NCI-H146 treated with DMSO at 0.1 percent for 48 hours (cell line): Measurements from ENCODE around the gene EGF.
"Not testable (repeated sequence)": the region's sequence is repeated elsewhere in the genome, so short reads cannot be mapped to it uniquely, and the experiment has no call there.

ENCODE experiments used
- DNase-seq: peaks from one replicate; lab custom pipeline; 2025; ENCODE audit not compliant: unreplicated experiment; lab: John Stamatoyannopoulos, UW

The EGF gene

DNA sequence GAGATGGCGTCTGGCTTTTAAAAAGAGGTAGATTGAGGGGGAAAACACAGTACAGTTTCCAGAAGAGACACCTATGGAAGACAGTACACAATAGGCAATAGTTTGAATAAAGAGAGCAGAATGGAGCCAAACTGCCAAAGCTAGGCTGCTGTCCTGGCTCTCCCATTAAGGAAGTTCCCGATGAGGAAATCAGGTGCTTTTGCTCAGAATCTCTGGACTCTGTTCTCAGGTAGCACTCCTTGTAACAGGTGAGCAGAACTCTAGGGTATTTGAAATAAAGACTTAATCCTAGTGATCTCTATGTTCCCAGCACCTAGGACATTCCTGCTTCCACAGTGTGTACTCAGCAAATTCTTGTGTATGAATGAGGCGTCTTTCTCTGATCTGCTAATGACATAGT is 1.6 kb downstream of the EGF start:
- DNase-seq, result no peak

DNA sequence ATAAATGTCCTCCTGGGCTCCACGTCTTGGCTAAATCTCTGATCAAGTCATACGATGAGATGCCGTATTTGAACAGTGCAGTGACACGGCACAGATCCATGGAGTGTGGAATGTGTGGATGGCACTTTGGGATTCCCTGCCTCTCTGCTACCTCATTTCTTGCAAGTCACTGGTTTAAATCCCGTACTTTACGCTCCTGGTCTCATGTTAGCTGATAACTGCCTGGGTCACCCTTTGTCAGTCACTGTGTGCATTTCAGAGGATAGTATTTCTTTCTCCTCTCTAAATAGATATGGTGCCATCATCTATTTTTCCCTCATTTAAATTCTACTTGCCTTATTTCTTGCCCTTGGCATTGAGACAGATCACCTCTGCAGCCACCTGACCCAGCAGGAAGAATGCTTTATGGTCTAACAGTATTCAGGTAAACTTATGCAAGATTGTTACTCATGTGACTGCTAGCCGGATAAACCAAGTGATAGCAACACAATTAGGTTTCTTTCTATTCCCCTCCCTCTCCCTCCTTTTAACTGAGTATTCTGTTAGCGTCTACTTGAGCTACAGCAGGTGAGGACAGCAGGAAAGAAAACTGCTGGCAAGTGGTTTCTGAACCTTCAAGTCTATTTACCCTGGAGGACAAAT is 2.8 kb downstream of the EGF start:
- DNase-seq, result no peak

DNA sequence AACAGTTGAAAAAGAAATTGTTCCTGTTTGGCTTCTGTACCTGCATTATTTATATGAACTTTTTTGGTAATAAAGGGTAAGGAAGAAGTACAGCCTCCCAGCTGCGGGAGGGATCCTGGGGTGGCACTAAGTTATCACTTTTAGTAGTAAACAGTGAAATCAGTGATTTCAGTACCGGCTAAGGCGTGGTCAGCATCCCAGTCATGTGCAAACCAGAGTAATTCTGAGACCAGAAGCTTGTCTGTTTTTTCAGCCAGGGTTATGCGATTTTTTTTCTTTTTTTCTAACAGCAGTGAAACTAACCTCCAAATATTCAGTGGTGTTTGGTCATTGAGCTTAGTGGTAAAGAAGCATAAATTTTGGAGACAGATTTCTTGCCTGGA is 3.3 kb downstream of the EGF start:
- DNase-seq, result no peak

DNA sequence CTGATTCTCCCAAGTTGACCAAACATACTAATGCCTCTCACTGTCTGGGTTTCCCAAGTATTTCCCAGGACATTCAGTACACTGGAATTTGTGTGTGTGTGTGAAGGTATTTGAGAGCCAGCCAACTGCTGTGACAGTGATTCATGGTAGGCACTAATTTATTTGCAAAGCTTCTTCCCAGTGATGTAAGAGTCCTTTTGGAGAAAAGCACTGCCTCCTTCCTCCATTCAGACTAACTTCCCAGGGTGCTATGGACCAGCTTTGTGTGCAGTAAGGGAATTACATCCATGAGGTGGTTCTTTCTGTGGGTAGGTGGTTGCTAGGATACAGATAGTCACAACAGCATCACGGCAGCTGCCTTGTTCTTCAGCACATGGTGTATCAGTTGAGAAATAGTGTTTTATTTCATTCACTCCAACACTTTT is 8.7 kb downstream of the EGF start:
- no peak for DNase-seq

DNA sequence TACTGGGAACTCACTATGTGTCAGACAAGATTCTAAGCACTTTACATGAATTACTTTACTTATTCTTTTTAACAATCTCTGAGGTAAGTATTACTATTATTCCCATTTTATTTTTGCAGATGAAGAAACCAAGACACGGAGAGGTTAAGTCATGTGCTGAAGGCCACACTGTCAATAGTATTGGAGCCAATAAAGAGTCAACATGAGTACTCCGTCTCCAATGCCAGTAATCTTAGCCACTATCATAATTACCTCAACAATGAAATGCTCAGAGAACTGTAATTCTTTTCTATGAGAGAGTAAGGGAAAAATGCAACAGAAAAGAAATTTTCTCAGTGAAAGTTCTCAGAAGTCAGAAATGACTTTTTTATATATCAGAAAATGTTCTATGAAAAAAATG is 12.7 kb downstream of the EGF start:
- DNase-seq, result no peak

DNA sequence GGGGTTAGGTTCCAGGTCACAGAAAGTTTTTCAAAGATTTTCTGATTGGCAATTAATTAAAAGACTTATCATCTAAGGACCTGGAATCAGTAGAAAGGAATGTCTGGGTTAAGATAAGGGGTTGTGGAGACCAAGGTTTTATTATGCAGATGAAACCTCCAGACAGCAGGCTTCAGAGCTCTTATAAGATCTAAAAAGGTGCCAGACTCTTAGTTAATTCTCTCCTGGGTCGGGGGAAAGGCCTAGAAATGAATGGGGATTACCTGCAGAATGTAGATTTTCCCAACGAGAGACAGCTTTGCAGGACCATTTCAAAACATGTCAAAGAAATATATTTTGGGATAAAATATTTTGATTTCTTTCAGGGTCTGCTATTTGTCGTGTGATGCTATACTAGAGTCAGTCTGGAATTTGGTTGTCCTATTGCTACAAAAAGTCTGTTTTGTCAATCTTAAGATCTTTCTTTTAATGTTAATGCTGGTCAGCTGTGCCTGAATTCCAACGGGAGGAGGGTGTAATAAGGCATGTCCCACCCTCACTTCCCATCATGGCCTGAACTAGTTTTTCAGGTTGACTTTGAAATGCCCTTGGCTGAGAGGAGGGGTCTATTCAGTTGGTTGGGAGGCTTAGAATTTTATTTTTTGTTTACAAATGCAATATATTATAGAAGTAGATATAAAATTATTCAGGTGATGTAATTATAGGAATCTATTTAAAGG is 15.8 kb downstream of the EGF start:
- no peak for DNase-seq

DNA sequence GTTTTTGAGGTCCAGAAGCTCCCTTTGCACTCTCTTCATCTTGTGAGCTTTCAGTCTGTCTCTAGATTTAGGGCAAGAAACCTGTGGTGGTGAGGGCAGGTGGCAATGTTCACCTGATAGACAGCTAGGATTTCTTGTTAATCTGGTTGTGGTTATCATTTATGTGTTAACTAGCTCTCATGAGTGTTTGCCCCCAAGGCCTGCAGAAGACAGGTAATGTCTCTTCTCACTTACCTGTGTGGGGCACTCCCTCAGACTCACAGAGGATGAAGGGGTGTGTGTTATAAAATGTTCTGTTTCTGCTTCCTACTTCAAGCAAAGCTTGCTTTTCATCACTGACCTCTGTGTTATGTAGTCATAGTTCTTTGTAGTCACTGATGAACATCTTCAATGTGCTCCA is 17.8 kb downstream of the EGF start:
- no peak for DNase-seq

DNA sequence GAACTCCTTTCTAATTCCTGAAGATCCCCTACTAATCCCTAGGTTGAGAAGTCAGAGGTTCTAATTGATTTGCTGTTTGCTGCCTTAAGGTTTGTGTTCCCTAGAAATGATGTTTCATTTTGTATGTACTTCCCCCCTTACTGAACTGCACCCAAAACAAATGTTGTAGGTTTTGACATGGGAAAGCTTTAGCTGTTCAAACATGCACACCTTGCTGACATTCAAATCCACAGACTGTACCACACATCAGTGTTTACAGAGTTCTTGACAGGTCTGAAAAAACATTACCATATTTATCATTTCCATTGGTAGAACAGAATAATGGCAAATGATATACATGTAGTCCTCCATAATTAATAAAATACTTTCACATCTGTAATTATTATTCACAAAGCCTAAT is 18.2 kb downstream of the EGF start:
- no peak for DNase-seq

DNA sequence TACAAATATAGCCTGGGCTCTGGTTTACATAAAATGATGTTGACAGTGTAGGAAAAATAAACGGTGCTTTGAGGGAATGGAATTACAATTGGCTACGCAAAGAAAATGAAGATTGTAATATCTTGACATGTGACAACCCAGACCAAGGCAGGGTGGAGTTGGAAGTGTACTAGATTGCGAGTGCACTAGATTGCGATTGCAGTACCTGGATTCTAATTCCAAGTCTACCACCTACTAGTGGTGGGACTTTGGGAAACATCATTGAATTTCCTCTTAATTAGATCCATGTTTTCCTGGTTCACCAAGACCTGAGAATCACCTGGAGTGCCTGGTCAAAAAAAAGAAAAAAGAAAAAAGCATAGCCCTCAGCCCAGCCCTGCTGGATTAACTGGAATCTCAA is 18.6 kb downstream of the EGF start:
- DNase-seq, result no peak

DNA sequence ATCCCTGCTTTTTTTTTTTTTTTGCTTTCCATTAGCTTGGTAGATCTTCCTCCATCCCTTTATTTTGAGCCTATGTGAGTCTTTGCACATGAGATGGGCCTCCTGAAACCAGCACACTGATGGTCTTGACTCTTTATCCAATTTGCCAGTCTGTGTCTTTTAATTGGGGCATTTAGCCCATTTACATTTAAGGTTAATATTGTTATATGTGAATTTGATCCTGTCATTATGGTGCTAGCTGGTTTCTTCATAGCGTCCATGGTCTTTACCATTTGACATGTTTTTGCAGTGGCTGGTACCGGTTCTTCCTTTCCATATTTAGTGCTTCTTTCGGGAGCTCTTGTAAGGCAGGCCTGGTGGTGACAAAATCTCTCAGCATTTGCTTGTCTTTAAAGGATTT is 24.7 kb downstream of the EGF start:
- not testable (repeated sequence) for DNase-seq

DNA sequence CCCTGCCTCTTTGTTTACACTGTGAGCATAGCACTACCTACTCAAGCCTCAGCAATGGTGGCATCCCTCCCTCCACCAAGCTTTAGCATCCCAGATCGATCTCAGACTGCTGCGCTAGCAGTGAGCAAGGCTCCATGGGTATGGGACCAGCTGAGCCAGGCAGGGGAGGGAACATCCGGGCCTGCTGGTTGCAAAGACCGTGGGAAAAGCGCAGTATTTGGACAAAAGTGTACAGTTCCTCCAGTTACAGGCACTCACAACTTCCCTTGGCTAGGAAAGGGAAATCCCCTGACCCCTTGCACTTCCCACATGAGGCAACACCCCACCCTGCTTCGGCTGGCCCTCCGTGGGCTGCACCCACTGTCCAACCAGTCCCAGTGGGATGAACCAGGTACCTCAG is 26.5 kb downstream of the EGF start:
- no peak for DNase-seq

DNA sequence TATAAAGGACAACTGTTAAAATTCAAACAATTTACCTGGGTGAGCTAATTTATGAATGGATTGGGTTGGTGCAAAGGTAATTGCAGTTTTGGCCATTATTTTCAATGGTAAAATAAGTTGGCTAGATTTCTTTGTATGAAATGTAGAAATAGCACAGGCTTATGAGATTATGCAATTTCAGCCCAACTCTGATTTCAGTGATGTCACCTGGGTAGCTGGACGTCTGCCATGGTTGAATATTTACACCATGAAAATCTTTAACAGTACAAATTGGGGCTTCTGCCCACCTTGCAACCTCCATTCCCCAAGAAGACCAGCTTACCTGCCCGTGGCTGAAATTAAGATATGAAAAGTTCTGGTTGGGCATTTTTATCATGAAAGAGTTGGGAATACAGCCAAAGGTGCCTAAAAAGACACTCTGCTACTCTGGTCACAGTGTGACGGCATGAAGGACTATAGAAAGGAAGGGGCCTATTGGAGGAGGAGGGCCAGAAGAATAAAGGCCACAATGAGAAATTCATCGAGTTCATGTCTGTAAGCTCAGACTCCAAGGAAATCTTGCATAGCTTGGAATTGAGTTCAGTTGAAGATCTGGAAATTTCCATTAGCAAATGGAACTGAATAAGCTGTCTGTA is 29.7 kb downstream of the EGF start:
- DNase-seq, result no peak

DNA sequence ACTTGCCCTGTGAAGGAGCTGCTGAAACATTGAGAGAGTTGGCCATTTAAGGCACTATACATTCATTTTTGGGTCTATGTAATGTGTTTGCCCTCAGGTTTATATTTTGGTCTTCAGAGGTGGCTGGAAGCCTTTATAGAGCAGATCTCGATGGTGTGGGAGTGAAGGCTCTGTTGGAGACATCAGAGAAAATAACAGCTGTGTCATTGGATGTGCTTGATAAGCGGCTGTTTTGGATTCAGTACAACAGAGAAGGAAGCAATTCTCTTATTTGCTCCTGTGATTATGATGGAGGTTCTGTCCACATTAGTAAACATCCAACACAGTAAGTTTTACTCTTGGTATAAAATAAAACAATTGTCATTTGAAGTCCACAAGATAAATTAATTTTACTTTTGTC is 31.1 kb downstream of the EGF start:
- no peak for DNase-seq

DNA sequence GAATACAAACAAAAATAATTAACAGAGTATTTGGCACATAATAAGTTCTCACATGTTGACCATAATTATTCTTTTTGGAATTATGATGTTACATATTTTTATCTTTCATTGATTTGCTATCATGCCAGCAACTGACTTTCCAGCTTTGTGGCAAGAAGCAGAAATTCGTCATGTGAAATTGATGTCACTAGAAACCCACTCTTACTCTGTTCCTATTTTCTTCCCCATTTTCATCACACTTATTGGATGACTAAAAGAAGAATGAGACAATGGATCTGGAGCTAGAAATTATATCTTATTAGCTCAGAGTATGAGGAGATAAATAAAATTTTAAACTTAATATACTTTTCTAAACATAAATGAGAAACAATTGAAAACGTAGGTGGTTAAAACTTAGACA is 31.9 kb downstream of the EGF start:
- DNase-seq, result no peak

DNA sequence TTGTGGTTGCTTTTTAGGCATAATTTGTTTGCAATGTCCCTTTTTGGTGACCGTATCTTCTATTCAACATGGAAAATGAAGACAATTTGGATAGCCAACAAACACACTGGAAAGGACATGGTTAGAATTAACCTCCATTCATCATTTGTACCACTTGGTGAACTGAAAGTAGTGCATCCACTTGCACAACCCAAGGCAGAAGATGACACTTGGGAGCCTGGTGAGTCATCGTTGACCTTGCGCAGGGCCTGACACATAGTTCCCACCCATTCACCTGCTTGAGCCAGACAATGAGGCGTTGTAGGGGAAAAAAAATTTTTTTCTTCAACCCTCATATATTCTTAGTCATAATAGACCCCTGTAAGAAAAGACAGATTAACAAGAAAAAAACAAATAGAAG is 32.4 kb downstream of the EGF start:
- DNase-seq, result no peak

DNA sequence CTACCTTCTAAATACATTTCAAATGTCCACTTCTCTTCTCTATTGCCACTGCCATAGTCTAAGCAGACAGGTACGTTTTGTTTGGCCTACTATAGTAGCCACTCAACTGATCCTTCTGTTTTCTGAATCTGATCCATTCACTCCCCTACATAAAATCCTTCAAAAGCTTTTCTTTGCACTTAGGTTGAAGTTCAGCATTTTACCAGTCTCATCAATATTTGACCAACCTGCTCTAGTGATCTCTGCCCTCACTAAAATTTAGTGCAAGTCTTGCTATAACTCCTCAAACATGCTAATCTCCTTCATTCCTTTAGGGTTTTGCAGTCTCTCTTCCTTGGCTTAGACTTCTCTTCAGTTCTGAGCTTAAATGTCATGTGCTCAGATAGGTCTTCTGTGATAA is 33.4 kb downstream of the EGF start:
- DNase-seq, result no peak

DNA sequence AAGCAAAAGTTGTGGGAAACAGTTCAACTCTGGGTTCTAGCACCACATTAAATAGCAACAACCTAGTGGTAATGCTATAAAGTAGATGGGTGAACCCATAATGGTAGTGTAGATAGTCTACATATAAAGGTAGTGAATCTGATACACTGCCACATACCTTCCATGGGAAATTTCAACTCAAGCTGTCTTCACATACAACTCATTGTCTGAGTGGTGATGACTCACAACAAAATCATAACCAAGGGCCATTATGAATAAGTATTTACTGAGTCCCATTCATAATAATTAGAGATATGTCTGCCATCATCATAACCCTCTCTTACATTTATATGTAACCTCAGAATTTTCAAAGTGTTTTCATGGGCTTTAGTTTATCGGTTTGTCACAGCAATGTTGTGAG is 34.8 kb downstream of the EGF start:
- no peak for DNase-seq

DNA sequence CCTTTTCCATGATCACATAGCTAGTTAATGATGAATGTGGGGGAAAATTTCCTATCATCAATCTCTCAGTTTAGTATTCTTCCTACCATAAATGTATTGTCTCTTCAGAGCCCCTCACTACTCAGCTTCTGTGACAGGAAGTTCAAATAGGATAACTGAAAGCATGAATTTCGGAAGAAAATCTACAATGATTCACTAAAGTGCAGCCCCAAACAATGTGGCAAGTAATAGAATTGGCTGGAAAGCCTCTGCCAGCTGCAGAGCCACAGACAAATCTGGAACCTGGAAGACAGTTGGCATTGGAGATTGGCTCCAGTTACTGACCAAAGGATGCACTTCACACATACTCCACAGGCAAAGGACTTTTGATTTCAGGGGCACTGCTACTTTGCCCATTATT is 35.2 kb downstream of the EGF start:
- no peak for DNase-seq

DNA sequence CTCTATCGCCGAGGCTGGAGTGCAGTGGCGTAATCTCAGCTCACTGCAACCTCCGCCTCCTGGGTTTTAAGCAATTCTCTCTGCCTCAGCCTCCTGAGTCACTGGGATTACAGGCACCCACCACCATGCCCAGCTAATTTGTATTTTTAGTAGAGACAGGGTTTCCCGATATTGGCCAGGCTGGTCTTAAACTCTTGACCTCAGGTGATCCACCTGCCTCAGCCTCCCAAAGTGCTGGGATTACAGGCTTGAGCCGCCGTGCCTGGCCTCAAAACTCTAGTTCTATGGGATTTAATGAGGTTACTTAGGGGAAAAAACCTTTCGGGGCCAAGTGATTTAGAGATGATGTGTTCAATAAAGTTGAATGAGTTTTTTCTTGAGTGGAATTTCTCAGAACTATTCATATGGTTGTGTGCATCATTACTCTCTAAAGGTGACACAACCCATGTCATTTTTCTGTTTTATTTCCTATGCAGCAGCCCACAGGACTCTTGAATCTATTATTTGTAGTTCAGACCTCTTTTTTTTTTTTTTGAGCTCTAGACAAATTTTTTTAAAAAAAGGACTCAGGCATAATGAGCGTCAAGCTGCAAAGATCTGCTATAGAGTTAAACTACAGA is 36.5 kb downstream of the EGF start:
- not testable (repeated sequence) for DNase-seq

DNA sequence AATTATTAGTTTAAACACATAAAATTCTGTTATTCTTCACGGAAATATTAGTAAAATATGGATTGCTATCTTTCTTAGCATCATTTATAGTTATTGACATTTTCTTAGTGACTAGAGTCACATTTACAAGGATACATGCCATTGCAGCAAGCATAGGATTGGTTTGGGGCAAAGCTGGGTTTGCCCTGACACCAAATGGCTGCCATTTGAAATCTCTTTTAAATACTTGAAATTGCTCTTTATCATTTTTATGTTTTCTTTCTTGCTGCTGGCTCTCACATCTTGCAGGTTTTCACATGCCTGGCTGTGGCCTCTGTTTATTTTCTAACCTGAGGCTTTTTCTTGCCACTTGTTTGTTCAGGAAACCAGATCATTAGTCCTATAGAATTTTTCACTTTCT is 39.9 kb downstream of the EGF start:
- no peak for DNase-seq

DNA sequence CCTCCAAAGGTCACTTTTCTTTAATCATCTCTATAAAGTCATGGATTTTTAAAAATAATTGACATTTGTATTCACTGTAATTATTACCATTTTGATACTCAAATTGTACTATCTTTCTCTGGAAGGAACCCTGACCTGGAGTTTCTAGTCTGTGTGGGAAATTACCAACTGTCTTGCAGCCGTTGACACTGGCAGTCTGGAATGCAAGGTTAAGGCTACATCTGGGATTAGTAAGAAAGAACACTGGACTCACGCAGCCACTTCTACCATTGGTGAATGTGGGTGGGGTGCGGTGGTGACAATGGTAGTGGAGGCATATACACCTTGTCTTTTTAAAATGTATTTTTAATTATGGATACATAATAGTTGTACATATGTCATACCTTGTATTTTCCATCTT is 40.9 kb downstream of the EGF start:
- no peak for DNase-seq

DNA sequence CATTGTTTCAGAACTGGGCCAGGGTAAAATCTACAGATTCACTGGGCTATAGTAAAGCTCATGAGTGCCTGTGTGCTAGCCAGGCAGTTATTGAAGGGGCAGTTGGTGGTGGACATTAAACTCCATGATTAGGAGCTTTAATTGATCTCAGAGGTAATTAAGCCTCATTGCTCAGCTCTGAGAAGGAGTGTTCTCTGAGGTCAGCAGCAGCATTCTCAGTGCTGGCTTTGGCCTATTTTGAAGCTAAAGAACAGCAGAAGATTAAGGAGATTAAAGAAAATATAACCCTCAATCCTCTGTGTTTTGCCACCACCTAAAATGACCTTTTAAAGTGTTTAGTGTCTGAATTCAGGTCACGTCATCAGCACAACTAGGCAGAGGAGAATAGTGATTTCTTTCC is 42.5 kb downstream of the EGF start:
- DNase-seq, result no peak
